Left cardiac atrium (tissue), 4 donors: ENCODE measurements around the gene MAMLD1. TPM values are rescaled to one million over a fixed set of nuclear protein-coding genes. Genes with fewer than 3 reads are reported as not detected.
A peak's percentile ranks its signal among the peaks of the same experiment; 100 is the strongest.

ENCODE experiments used
- ATAC-seq, 2 donors: fragments of 200-7000 bp; cut with Tn5 transposase; one replicate each; pipeline ENCODE4 v1.9.1; 2020; ENCODE audit warnings: mild to moderate bottlenecking in 2 of 2, moderate library complexity in 2 of 2
- DNase-seq: peaks from one replicate; pipeline ENCODE4 v3.0.0-alpha.2; 2020
- intact Hi-C, 2 donors: fragments of 100-400 bp; cut with DNase I; formaldehyde crosslinking; loops; one replicate each; pipeline versions ENCODE4 v1.14.1 to v1.15.1; 2022 to 2023
- total RNA-seq, 2 donors: library from RNA; stranded (reverse); fragmentation: NEBNext Ultra II Directional; extraction: Animal tissue kit (Norgen Biotek cat#: 25700); gene quantifications; one replicate each; pipeline ENCODE4 v1.2.1, GENCODE V29; 2021
- donor health status: DM: no; HTN: yes; CAD: no.
- donor health status: DM: no; HTN: yes; CAD: no; lungs with severe emphysema.
- donor health status: DM: yes; HTN: yes; CAD: no.
- donor health status: Dilated cardiomyopathy.

The MAMLD1 gene
- total RNA-seq, 2 donors from 2014 or later, result 2.7 to 3.2 TPM

- no peak for ATAC-seq
- DNase-seq, result no peak
Measured at GRCh38 chrX:150348365-150348764, 14.8 kb upstream of the MAMLD1 start.

GRCh38 chrX:150352114-150352513 is 11.0 kb upstream of the MAMLD1 start:
- intact Hi-C loops, result no loop called here
- ATAC-seq (no peak), DNase-seq (no peak)

More at GRCh38 chrX:150348365-150348764, 14.8 kb upstream of the MAMLD1 start:
- intact Hi-C loops, result no loop called here

- intact Hi-C loops, result no loop called here
- no peak for DNase-seq
- ATAC-seq, result no peak
Measured at GRCh38 chrX:150352581-150352980, 10.5 kb upstream of the MAMLD1 start.

- no peak for ATAC-seq
Measured at GRCh38 chrX:150355913-150356312, 7.2 kb upstream of the MAMLD1 start.

GRCh38 chrX:150357790-150358189 is 5.3 kb upstream of the MAMLD1 start:
- DNase-seq (no peak), ATAC-seq (no peak)
- intact Hi-C loops, result no loop called here

More at GRCh38 chrX:150355913-150356312, 7.2 kb upstream of the MAMLD1 start:
- no peak for DNase-seq
- intact Hi-C loops, result no loop called here

GRCh38 chrX:150358651-150359050 is 4.5 kb upstream of the MAMLD1 start:
- intact Hi-C loops, result no loop called here
- ATAC-seq, result no peak
- no peak for DNase-seq

GRCh38 chrX:150360331-150360730 is 2.8 kb upstream of the MAMLD1 start:
- no peak for ATAC-seq
- no peak for DNase-seq
- intact Hi-C loops, result loop anchor here (10.0 kb wide), 3 partner anchors 124 to 396 kb away; no protein-coding TSS in a partner anchor

- intact Hi-C loops, result loop anchor here (10.0 kb wide), 3 partner anchors 124 to 396 kb away; no protein-coding TSS in a partner anchor
- DNase-seq (no peak), ATAC-seq (no peak)
Measured at GRCh38 chrX:150361070-150361776, 1.9 kb upstream of the MAMLD1 start.

GRCh38 chrX:150361777-150362351 is 1.3 kb upstream of the MAMLD1 start:
- intact Hi-C loops, result loop anchor here (10.0 kb wide), 3 partner anchors 123 to 397 kb away; no protein-coding TSS in a partner anchor
- no peak for ATAC-seq
- peak; percentile 34 for DNase-seq

GRCh38 chrX:150363561-150364346 is 637 bp downstream of the MAMLD1 start:
- peak; percentile 35 to 52 for ATAC-seq
- intact Hi-C loops, result loop anchor here (10.0 kb wide), 3 partner anchors 121 to 399 kb away; no protein-coding TSS in a partner anchor
- peak; percentile 39 for DNase-seq

- peak; percentile 44 for DNase-seq
- intact Hi-C loops, result loop anchor here (10.0 kb wide), 3 partner anchors 120 to 400 kb away; no protein-coding TSS in a partner anchor
- ATAC-seq, result peak in 1 of 2 donors; percentile 8
Measured at GRCh38 chrX:150364347-150365050, 1.4 kb downstream of the MAMLD1 start.

- intact Hi-C loops, result loop anchor here (10.0 kb wide), 3 partner anchors 119 to 401 kb away; no protein-coding TSS in a partner anchor
- peak; percentile 75 for DNase-seq
- ATAC-seq, result peak; percentile 55 to 67
Measured at GRCh38 chrX:150365051-150365989, 2.2 kb downstream of the MAMLD1 start.

GRCh38 chrX:150365990-150366911 is 3.1 kb downstream of the MAMLD1 start:
- intact Hi-C loops, result loop anchor here (10.0 kb wide), 3 partner anchors 119 to 401 kb away; no protein-coding TSS in a partner anchor
- ATAC-seq (peak in 1 of 2 donors; percentile 14), DNase-seq (peak; percentile 73)

GRCh38 chrX:150366951-150367545 is 3.9 kb downstream of the MAMLD1 start:
- intact Hi-C loops, result loop anchor here (10.0 kb wide), 3 partner anchors 118 to 402 kb away; no protein-coding TSS in a partner anchor
- ATAC-seq (no peak), DNase-seq (no peak)

- intact Hi-C loops, result no loop called here
- no peak for ATAC-seq
- DNase-seq, result no peak
Measured at GRCh38 chrX:150370589-150371312, 7.6 kb downstream of the MAMLD1 start.

GRCh38 chrX:150371877-150372276 is 8.8 kb downstream of the MAMLD1 start:
- no peak for DNase-seq
- no peak for ATAC-seq
- intact Hi-C loops, result no loop called here
